Right cardiac atrium (tissue), 5 donors: Measurements from ENCODE around the gene SMARCAL1. TPM values are rescaled to one million over a fixed set of nuclear protein-coding genes. Genes with fewer than 3 reads are reported as not detected.
A peak's percentile ranks its signal among the peaks of the same experiment; 100 is the strongest.

ENCODE experiments used
- ATAC-seq, 2 donors: fragments of 200-7000 bp; cut with Tn5 transposase; one replicate each; pipeline versions ENCODE4 v1.8.0 to v1.9.1; 2020; ENCODE audit warnings: moderate library complexity in 2 of 2, mild to moderate bottlenecking in 1 of 2
- DNase-seq, 3 donors: peaks; one replicate each; pipeline ENCODE4 v3.0.0-alpha.2; 2020
- H3K27ac ChIP-seq: one replicate; pipeline ENCODE4 v1.5.1; 2013; ENCODE audit warnings: mild to moderate bottlenecking, low read length, control low read depth, moderate library complexity
- H3K27me3 ChIP-seq: one replicate; pipeline ENCODE4 v1.6.1; 2013; ENCODE audit not compliant: control insufficient read depth, insufficient read depth
- H3K4me1 ChIP-seq: one replicate; pipeline ENCODE4 v1.6.1; 2013; ENCODE audit warnings: low read length; ENCODE audit not compliant: control insufficient read depth, insufficient read depth
- H3K4me3 ChIP-seq: one replicate; pipeline ENCODE4 v1.5.1; 2013; ENCODE audit warnings: low read length, control low read depth
- H3K9me3 ChIP-seq: one replicate; pipeline ENCODE4 v1.6.1; 2013; ENCODE audit warnings: low read length; ENCODE audit not compliant: control insufficient read depth
- WGBS: extraction: QIAGEN DNeasy Blood & Tissue Kit; methylation state at CpG from one replicate; pipeline ENCODE4 v1.1.7; 2013; 5-methylcytosine and 5-hydroxymethylcytosine counted together
- intact Hi-C, 4 donors: fragments of 100-400 bp; cut with DNase I; formaldehyde crosslinking; loops; one replicate each; pipeline versions ENCODE4 v1.11.0 to v1.14.0; 2022 to 2023
- long read RNA-seq, 4 donors: library from polyadenylated mRNA; unstranded; transcript quantifications; one replicate each; pipeline ENCODE4 v2.0.0, GENCODE V29; 2020 to 2021
- polyA plus RNA-seq: library from polyadenylated mRNA; stranded (reverse); fragments of 200-250 nt; gene quantifications from one replicate; pipeline ENCODE4 v1.2.3, GENCODE V29; 2013
- total RNA-seq, 4 donors: library from RNA; stranded (reverse); fragmentation: NEBNext Ultra II Directional; extraction: Animal tissue kit (Norgen Biotek cat#: 25700); gene quantifications; one replicate each; pipeline ENCODE4 v1.2.1, GENCODE V29; 2021
- donor health status: healthy with polysubstance abuse.
- donor health status: DM: no; HTN: yes; CAD: no.
- donor health status: DM: no; HTN: no; CAD: no.
- donor health status: DM: no; HTN: yes; CAD: no; lungs with severe emphysema.
- donor health status: DM: yes; HTN: yes; CAD: no.

Gene SMARCAL1
- total RNA-seq (10 to 100 TPM in 3 of 4 donors, 1 to 10 TPM in 1; 9.3 to 16.1 (median 14.5) TPM), polyA plus RNA-seq (10.2 TPM)
- long read RNA-seq, donor 1, transcript SMARCAL1-201 (18 exons, 3,271 nt): major isoform, 15 of 44 reads
- long read RNA-seq, donor 1, transcript SMARCAL1-202 (18 exons, 3,056 nt): minor isoform, 9 of 44 reads
- long read RNA-seq, donor 1, partial matches to known transcripts: 11 of 44 reads
- long read RNA-seq, donor 1, other reads (novel, unspliced or antisense): 9 of 44 reads
- long read RNA-seq, donor 2, transcript SMARCAL1-201 (18 exons, 3,271 nt): major isoform, 8 of 21 reads
- long read RNA-seq, donor 2, transcript SMARCAL1-202 (18 exons, 3,056 nt): minor isoform, 6 of 21 reads
- long read RNA-seq, donor 2, partial matches to known transcripts: 4 of 21 reads
- long read RNA-seq, donor 2, other reads (novel, unspliced or antisense): 3 of 21 reads
- long read RNA-seq, donor 3, transcript SMARCAL1-202 (18 exons, 3,056 nt): major isoform, 19 of 53 reads
- long read RNA-seq, donor 3, transcript SMARCAL1-201 (18 exons, 3,271 nt): minor isoform, 17 of 53 reads
- long read RNA-seq, donor 3, partial matches to known transcripts: 6 of 53 reads
- long read RNA-seq, donor 3, other reads (novel, unspliced or antisense): 11 of 53 reads
- long read RNA-seq, donor 4, transcript SMARCAL1-201 (18 exons, 3,271 nt): major isoform, 11 of 22 reads
- long read RNA-seq, donor 4, transcript SMARCAL1-202 (18 exons, 3,056 nt): minor isoform, 5 of 22 reads
- long read RNA-seq, donor 4, partial matches to known transcripts: 2 of 22 reads
- long read RNA-seq, donor 4, other reads (novel, unspliced or antisense): 4 of 22 reads

DNA sequence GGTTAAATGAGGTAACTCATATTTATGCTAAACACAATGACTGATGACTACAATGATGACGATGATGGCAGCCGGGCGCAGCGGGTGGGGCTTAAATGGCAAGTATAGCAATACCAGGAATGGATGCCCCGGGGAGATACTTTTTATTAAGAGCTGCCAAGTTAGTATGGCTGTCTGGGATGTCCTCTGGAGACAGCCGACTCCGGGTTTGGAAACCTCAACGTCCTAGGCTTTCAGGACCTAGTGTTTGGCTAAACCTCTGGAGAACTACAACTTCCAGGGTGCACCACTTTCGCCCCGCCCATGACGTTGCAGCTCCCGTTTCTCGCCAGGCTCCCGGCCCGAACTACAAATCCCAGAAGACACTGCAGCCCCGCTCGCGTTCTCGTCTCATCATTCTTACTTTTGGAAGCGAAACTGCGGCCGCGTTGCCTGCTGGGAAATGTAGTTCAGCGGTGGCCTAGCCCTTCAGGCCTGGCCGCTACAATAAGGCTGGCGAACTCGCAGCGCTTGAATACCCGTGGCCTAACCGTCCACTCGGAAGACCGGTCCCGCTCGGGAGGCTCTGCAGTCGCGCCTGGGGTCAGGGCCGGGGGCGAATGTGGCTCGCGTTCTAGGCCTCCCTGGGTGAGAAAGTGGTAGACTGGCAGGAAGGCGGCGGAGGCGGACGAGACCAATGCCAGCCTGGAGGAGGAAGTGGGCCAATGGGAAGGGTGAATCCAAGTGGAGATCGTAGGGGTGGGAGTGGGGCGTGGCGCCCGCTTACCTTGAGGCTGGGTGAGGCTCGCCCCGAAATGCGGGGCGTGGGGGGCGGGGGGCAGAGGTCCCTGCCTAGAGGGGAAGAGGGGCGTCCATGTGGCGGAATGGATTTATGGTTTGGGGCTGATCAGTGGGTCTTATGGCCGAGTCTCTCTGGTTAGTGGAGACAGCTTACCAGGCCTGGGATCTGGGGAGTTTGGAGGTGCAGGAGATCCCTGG is at the start of gene SMARCAL1:
Gene SMARCAL1, plus strand, starts transcription at position 463 of the 978 bp plus-strand sequence. CDS start 2,221 bp downstream, outside the sequence.
- intact Hi-C loops: no loop called here
- Histone ChIP-seq H3K4me3 (peak within 1 kb of the TSS; percentile 54), H3K27me3 (no peaks in the 10 kb centered on the region), H3K27ac (peak within 1 kb of the TSS; percentile 82), H3K4me1 (peaks cover 2% of the 10 kb centered on the region), H3K9me3 (no peaks in the 10 kb centered on the region)
- 6% methylated on average over 56 of the region's 56 CpGs for WGBS
- peak; percentile 98 for ATAC-seq
- peak; percentile 99 to 100 (median 100) for DNase-seq

- intact Hi-C loops: no loop called here
- H3K27me3 ChIP-seq: peaks cover 3% of the 10 kb centered on the region
- WGBS: 47% methylated on average over 2 of the region's 2 CpGs
- H3K4me3 ChIP-seq: no peak overlapping the region
- no peaks in the 10 kb centered on the region for H3K4me1 ChIP-seq
- no peaks in the 10 kb centered on the region for H3K9me3 ChIP-seq
- ATAC-seq (no peak), DNase-seq (no peak)
- H3K27ac ChIP-seq: no peak overlapping the region
These were observed 49.6 kb upstream of the SMARCAL1 start for GRCh38 chr2:216362730-216363129.

DNA sequence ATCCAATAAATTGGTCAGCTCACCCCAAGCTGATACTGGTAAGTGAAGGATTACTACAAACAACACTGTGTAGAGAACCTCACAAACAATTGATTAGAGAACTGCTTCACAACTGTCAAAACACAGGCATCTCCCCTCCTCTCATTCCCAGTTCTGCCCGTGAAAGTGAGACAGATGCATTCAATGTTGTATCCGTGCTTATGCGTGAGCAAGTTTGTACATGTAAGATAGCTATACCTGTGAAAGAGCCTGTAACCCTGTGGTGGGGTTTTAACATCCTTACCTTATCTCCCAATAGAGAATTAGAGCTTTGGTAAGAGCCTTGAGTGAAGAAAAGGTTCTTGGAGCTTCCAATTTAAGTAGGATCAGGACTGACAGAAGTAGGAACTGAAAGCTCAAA is 49.1 kb upstream of the SMARCAL1 start:
- intact Hi-C loops: no loop called here
- 73% methylated on average over 3 of the region's 3 CpGs for WGBS
- ATAC-seq: no peak
- no peak overlapping the region for H3K27ac ChIP-seq
- H3K27me3 ChIP-seq: peaks cover 3% of the 10 kb centered on the region
- no peak for DNase-seq
- H3K4me1 ChIP-seq: no peaks in the 10 kb centered on the region
- no peaks in the 10 kb centered on the region for H3K9me3 ChIP-seq
- H3K4me3 ChIP-seq: no peak overlapping the region

DNA sequence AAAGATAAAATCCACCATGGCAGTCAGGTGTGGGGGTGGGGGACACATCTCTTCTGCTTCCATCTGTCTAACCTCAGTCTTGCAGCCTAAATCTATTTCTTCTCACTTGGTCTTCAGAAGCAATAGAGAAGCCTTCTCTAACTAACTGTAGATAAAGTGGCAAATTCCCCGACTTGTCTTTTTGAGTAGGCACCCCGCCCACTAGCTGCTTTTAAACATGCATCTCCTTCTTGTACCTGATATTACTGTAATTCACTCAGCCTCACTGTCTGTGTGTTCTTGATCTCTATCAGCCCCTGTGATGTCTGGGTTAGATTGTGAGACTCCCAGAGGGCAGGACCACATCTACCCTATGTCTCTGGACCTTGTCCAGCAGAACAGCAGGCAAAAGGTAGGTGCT is 46.8 kb upstream of the SMARCAL1 start:
- Histone ChIP-seq H3K9me3 (no peaks in the 10 kb centered on the region), H3K4me1 (no peaks in the 10 kb centered on the region), H3K27ac (no peak overlapping the region), H3K4me3 (no peak overlapping the region), H3K27me3 (no peaks in the 10 kb centered on the region)
- ATAC-seq (no peak), DNase-seq (no peak)
- 94% methylated on average over 2 of the region's 2 CpGs for WGBS
- intact Hi-C loops: no loop called here

- DNase-seq (no peak), ATAC-seq (no peak)
- no peaks in the 10 kb centered on the region for H3K9me3 ChIP-seq
- no peak overlapping the region for H3K27ac ChIP-seq
- intact Hi-C loops: no loop called here
- H3K4me3 ChIP-seq: no peak overlapping the region
- 45% methylated on average over 5 of the region's 5 CpGs for WGBS
- H3K4me1 ChIP-seq: no peaks in the 10 kb centered on the region
- H3K27me3 ChIP-seq: no peaks in the 10 kb centered on the region
These were observed 45.4 kb upstream of the SMARCAL1 start for GRCh38 chr2:216366777-216367471.

DNA sequence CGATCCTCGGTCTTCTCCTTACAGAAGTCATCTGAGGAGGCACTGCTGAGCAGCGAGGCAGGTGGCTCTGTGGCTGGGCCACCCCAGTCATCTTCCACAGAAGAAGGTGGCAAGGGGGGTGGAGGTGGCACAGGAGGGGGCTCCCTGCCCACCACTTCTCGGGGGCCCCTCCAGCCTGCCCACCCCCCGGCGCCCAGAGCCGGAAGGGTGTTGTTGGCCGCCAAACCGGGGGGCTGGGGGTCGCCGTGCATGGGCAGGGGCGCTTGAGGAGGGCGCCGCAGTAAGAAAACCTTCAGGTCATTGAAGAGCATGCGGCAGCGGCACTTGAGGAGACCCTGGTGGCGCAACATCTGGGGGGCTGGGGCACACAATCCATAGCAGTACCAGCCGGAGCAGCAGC is 42.5 kb upstream of the SMARCAL1 start:
- ATAC-seq (no peak), DNase-seq (peak; percentile 13 to 50 (median 36))
- Histone ChIP-seq H3K9me3 (no peaks in the 10 kb centered on the region), H3K4me1 (peaks cover 3% of the 10 kb centered on the region), H3K27me3 (no peaks in the 10 kb centered on the region), H3K4me3 (no peak overlapping the region), H3K27ac (no peak overlapping the region)
- 72% methylated on average over 18 of the region's 18 CpGs for WGBS
- intact Hi-C loops: no loop called here

DNA sequence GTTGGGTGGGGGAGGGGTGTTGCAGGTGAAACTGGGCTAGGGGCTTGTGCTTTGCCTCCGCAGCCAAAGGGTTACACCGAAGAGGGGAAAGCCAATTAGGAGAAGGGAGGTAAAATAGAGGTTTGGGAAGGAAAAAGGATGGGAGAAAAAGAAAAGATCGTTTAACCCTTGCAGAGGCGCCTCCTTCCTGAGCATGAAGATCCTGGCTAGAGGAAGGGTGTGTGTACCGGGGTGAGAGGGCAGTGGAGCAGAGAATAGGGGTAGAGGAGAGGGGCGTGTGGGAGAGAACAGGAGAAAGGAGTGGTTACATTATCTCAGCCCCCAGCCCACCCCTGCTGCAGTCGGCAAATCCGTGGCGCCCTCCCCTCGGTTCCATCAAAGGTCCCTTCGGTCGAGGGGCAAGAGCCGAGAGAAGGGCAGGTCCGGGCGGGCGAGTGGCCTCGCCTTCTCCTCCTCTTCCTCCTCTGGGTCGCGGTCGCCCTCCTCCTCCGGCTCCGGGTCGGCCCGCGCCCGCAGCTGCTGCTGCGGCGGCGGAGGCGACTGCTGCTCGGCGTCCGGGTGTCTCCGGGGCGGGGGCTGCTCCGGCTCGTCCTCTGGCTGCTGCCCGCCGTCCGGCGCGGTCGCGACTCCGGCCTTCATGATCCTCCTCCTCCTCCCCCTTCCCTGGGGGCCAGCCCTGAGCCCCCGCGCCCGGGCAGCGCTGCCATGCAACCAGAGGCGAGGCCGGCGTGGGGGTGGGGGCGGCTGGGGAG is 41.1 kb upstream of the SMARCAL1 start:
- Histone ChIP-seq H3K27me3 (no peaks in the 10 kb centered on the region), H3K4me1 (peaks cover 3% of the 10 kb centered on the region), H3K27ac (no peak overlapping the region), H3K4me3 (peak overlapping the region; percentile 1), H3K9me3 (no peaks in the 10 kb centered on the region)
- ATAC-seq (peak in 1 of 2 donors; percentile 13), DNase-seq (peak; percentile 13 to 51 (median 46))
- intact Hi-C loops: no loop called here
- 1% methylated on average over 53 of the region's 53 CpGs for WGBS

DNA sequence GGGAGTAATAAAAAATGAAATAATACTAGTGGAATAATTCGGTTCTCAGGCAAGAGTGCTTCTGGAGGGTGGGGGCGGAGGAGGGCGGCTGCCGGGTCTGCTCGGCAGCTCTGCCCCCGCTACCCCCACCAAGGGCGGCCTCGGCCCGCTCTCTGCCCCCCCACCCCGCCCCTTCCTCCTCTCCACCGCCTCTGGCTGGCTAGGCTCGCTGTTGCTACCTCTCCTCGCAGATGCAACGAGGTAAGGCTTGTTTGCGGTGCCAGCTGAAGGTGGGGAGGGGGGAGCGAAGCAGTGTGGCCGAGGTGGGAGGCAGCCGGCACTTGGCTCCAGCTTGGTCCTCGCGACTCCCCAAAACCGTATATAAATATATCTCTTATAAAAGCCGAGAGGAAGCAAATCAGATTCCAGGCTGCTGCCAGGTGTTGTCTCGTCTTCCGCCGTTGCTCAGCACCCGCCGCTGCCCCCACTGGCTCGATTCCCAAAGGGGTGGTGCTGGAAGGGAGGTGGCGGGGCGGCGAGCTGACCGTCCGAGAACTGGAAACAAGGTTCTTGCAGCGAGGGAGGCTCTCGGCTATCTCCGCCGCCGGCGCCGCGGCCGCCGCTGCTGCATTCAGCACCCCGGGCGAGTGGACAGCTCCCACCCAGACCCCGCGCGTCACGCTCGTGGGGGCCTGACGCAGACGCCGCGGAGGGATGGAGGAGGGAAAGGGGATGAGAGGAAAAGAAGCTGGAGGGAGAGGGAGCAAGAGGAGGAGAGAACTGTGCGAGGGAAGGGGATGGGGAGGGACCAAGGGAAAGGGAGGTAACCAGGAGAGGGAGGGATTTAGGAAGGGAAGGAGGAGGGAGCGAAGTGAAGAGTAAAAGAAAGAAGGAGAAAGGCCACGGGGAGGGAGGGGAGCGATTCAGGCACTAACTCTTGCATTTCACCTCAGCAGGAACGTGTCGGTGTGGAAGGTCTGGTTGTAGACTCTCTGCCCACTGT is 40.3 kb upstream of the SMARCAL1 start, which contains the start of gene MARCHF4:
Gene MARCHF4, minus strand, starts transcription at position 763 of the 982 bp plus-strand sequence. CDS start 2,223 bp downstream, outside the sequence.
- no peaks in the 10 kb centered on the region for H3K9me3 ChIP-seq
- peak within 1 kb of the TSS; percentile 1 for H3K4me3 ChIP-seq
- H3K4me1 ChIP-seq: peaks cover 3% of the 10 kb centered on the region
- no peak within 1 kb of the TSS for H3K27ac ChIP-seq
- WGBS: under 1% methylated on average over 60 of the region's 60 CpGs
- intact Hi-C loops: no loop called here
- ATAC-seq (peak; percentile 91 to 95), DNase-seq (peak; percentile 72 to 91 (median 89))
- H3K27me3 ChIP-seq: no peaks in the 10 kb centered on the region
